Bronchial epithelial cell (primary cell): ENCODE results near the gene USP32. TPM values are rescaled to one million over a fixed set of nuclear protein-coding genes. Genes with fewer than 3 reads are reported as not detected.
"Not testable (repeated sequence)": the region's sequence is repeated elsewhere in the genome, so short reads cannot be mapped to it uniquely, and the experiment has no call there.

ENCODE experiments used
- DNase-seq: peaks from one replicate; pipeline ENCODE4 v3.0.0-alpha.2; 2010; ENCODE audit warnings: low read depth
- FAIRE-seq: peaks from 2 replicates; lab custom pipeline; 2011; peaks lifted over from hg19 to GRCh38; lab: Jason Lieb, UNC
- H3K27me3 ChIP-seq: 2 replicates; pipeline ENCODE4 v1.5.1; 2011; ENCODE audit warnings: low read length; ENCODE audit not compliant: control insufficient read depth, insufficient read depth
- H3K36me3 ChIP-seq: 2 replicates; pipeline ENCODE4 v1.5.1; 2011; ENCODE audit warnings: low read length; ENCODE audit not compliant: control insufficient read depth, insufficient read depth
- H3K4me3 ChIP-seq: 2 replicates; pipeline ENCODE4 v1.5.1; 2011; ENCODE audit warnings: mild to moderate bottlenecking, low read depth, low read length, control low read depth
- total RNA-seq: library from RNA; depleted of rRNA; stranded (reverse); fragments of >200 nt; gene quantifications from 2 replicates; pipeline ENCODE4 v1.2.1, GENCODE V29; 2014
- TF ChIP-seq, protein P1 (sequence below): IDR thresholded peaks from 2 replicates; pipeline ENCODE4 v1.5.1; 2011; ENCODE audit warnings: mild to moderate bottlenecking, moderate library complexity, low read length, control low read depth, inconsistent platforms; ENCODE audit not compliant: insufficient read depth, severe bottlenecking

The USP32 gene
- total RNA-seq, 1 donor from 2014 or later = 35.8 TPM

- TF ChIP-seq, protein P1, sequence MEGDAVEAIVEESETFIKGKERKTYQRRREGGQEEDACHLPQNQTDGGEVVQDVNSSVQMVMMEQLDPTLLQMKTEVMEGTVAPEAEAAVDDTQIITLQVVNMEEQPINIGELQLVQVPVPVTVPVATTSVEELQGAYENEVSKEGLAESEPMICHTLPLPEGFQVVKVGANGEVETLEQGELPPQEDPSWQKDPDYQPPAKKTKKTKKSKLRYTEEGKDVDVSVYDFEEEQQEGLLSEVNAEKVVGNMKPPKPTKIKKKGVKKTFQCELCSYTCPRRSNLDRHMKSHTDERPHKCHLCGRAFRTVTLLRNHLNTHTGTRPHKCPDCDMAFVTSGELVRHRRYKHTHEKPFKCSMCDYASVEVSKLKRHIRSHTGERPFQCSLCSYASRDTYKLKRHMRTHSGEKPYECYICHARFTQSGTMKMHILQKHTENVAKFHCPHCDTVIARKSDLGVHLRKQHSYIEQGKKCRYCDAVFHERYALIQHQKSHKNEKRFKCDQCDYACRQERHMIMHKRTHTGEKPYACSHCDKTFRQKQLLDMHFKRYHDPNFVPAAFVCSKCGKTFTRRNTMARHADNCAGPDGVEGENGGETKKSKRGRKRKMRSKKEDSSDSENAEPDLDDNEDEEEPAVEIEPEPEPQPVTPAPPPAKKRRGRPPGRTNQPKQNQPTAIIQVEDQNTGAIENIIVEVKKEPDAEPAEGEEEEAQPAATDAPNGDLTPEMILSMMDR = no peak
- Histone ChIP-seq H3K4me3 (no peak overlapping the region), H3K36me3 (no peaks in the 10 kb centered on the region), H3K27me3 (peaks cover 2% of the 10 kb centered on the region)
- DNase-seq (no peak), FAIRE-seq (no peak)
These were observed 34.7 kb upstream of the USP32 start for GRCh38 chr17:60426596-60426995.

DNA sequence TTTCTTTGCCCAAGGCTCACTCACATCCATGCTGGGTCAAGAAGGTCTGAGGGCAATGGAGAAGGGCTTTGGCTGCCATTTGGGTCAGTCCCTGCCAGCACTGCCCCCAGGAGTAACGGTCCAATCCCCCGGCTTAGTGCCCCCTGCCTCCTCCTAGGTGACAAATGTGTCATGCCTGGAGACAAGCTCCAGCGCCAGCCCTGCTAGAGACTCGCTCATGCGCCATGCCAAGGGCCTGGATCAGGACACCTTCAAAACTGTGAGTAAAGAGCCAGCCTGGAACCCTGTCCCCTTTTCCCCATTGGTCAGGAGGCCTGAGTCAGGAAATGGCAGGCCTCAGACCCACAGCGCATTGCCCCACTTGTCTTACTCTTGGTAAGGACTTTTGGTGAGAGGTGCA lies 33.7 kb upstream of the USP32 start:
- TF ChIP-seq, protein P1 = no peak
- FAIRE-seq (no peak), DNase-seq (no peak)
- Histone ChIP-seq H3K36me3 (no peaks in the 10 kb centered on the region), H3K4me3 (no peak overlapping the region), H3K27me3 (peaks cover 2% of the 10 kb centered on the region)

- peaks cover 2% of the 10 kb centered on the region for H3K27me3 ChIP-seq
- TF ChIP-seq, protein P1 = no peak
- no peak overlapping the region for H3K4me3 ChIP-seq
- no peaks in the 10 kb centered on the region for H3K36me3 ChIP-seq
- DNase-seq = no peak
- FAIRE-seq = no peak
These were observed 31.9 kb upstream of the USP32 start for GRCh38 chr17:60423865-60424264.

DNA sequence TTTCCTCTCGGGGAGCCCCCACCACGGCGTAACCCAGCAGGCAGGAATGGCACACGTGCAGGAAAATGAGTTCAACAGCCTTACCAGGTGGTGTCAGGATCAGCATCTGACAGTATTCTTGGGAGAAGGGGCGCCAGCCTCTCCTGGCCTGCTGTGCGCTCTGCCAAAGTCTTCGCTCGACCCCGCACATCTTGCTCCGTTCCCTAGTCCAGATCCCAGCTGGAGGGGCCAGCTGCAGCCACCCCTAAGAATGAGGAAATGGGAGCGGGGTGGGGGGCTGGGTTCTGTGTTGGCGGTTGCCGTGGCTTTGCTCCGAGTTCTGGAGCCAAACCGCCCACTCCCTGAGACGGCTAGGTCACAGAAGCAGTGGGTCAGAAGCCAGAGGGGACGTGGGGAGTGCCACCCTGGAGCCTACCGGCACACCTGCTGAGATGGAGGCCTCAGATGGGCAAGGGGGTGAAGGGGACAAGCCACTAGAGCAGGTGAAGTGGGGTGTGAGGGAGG lies 30.3 kb upstream of the USP32 start, which contains the start of gene CHCT1:
Gene CHCT1 (plus strand): TSS at position 328 of the 504 bp plus-strand sequence. CDS start 104 bp downstream, at position 432.
- DNase-seq (no peak), FAIRE-seq (no peak)
- Histone ChIP-seq H3K36me3 (no peaks in the 10 kb centered on the region), H3K4me3 (peak within 1 kb of the TSS; percentile 39), H3K27me3 (peaks cover 2% of the 10 kb centered on the region)
- TF ChIP-seq, protein P1 = no peak

DNA sequence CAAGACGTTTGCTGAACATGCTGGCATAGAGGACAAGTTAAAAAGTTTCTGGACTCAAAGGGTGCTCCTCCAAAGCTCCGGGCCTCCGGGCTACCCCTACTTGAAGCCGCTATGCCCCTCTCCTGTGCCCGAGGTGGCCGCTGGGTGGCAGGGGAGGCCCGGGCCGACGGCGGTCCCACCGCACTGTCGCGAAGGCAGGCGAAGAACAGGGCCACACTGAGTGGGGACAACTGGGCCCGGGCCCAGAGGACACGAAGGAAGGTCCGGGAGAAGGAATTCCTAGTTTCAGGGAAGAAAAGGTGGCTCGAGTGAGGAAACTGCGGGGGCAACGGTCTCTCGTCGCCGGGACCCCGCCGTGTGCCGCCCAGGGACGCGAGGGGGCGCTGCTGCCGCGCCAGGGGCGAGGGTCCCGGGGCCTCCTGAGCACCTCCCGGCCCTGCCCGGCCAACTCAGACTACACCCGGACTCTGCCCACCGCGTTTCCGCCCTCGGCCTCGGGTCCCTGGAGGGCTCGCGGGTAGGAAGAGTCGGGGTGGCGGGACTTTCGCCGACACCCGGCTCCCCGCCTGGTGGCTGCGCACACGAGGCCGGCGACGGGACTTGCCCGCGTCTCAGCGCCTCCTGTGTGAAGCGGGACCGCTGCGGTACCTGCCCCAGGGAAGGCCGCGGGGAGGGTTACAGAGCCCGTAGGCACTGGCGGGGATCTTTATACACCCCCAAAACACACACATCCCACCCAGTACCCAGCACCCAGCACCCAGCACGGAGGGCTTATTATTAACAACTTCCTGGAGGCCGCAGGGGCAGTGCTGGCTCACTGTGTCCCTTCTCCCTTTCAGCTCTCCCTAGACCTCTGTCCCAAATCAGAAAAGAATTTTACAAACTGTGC lies 29.6 kb upstream of the USP32 start:
- H3K4me3 ChIP-seq = peak overlapping the region; percentile 39
- DNase-seq (peak; percentile 18), FAIRE-seq (no peak)
- TF ChIP-seq, protein P1 = peak; percentile 72
- H3K27me3 ChIP-seq = peaks cover 2% of the 10 kb centered on the region
- H3K36me3 ChIP-seq = no peaks in the 10 kb centered on the region

DNA sequence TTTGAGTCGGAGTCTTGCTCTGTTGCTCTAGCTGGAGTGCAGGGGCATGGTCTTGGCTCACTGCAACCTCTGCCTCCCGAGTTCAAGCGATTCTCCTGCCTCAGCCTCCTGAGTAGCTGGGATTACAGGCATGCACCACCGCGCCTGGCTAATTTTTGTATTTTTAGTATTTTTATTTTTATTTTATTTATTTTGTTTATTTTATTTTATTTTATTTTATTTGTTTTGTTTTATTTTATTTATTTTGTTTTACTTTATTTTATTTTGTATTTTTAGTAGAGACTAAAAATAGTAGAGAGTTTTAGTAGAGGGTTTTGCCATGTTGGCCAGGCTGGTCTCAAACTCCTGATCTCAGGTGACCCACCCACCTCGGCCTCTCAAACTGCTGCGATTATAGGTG lies 27.9 kb upstream of the USP32 start:
- DNase-seq, FAIRE-seq, H3K4me3 ChIP-seq, H3K36me3 ChIP-seq, H3K27me3 ChIP-seq: not testable (repeated sequence)

GRCh38 chr17:60419003-60419402 lies 27.1 kb upstream of the USP32 start:
- not testable (repeated sequence) for DNase-seq, FAIRE-seq, H3K27me3 ChIP-seq, H3K36me3 ChIP-seq, H3K4me3 ChIP-seq
